T-helper 1 cell (primary cell): ENCODE measurements around the gene UCN2.

Experiments
- DNase-seq, 5 donors: peaks; one replicate each; pipeline ENCODE4 v3.0.0-alpha.2; 2012 to 2020

The UCN2 gene

GRCh38 chr3:48588230-48588629, 24.6 kb upstream of the UCN2 start:
- no peak for DNase-seq

GRCh38 chr3:48587686-48588085, 24.1 kb upstream of the UCN2 start:
- no peak for DNase-seq

- no peak for DNase-seq
These were observed 21.8 kb upstream of the UCN2 start for GRCh38 chr3:48585411-48585810.

GRCh38 chr3:48584836-48585235, 21.3 kb upstream of the UCN2 start:
- DNase-seq, result no peak

GRCh38 chr3:48581621-48582481, 18.3 kb upstream of the UCN2 start:
- no peak for DNase-seq

GRCh38 chr3:48576647-48577046, 13.1 kb upstream of the UCN2 start:
- no peak for DNase-seq

GRCh38 chr3:48575366-48575765, 11.8 kb upstream of the UCN2 start:
- no peak for DNase-seq

- DNase-seq, result no peak
These were observed 10.5 kb upstream of the UCN2 start for GRCh38 chr3:48573973-48574585.

- DNase-seq, result no peak
These were observed 8.9 kb upstream of the UCN2 start for GRCh38 chr3:48572517-48572916.

GRCh38 chr3:48571938-48572337, 8.4 kb upstream of the UCN2 start:
- no peak for DNase-seq

- DNase-seq, result no peak
These were observed 6.3 kb upstream of the UCN2 start for GRCh38 chr3:48569808-48570450.

- no peak for DNase-seq
These were observed 5.8 kb upstream of the UCN2 start for GRCh38 chr3:48569400-48569799.

GRCh38 chr3:48568476-48568875, 4.9 kb upstream of the UCN2 start:
- DNase-seq, result no peak

GRCh38 chr3:48567500-48567899, 3.9 kb upstream of the UCN2 start:
- no peak for DNase-seq

- DNase-seq, result no peak
These were observed 3.5 kb upstream of the UCN2 start for GRCh38 chr3:48567090-48567489.

GRCh38 chr3:48566401-48566760, 2.8 kb upstream of the UCN2 start:
- no peak for DNase-seq

- no peak for DNase-seq
These were observed 2.2 kb upstream of the UCN2 start for GRCh38 chr3:48565591-48566400.

- no peak for DNase-seq
These were observed 1.6 kb upstream of the UCN2 start for GRCh38 chr3:48565186-48565585.

GRCh38 chr3:48564667-48565066, 1.1 kb upstream of the UCN2 start:
- no peak for DNase-seq

- DNase-seq, result no peak
These were observed 441 bp upstream of the UCN2 start for GRCh38 chr3:48564022-48564421.

GRCh38 chr3:48562367-48563095, 1.1 kb downstream of the UCN2 start:
- no peak for DNase-seq

- DNase-seq, result no peak
These were observed 2.4 kb downstream of the UCN2 start for GRCh38 chr3:48561045-48561736.
